ENCODE data around the gene SQOR. TPM values are rescaled to one million over a fixed set of nuclear protein-coding genes. Genes with fewer than 3 reads are reported as not detected.

The SQOR gene
- 10 to 100 TPM; 52.2 to 79.6 (median 62.2) TPM for total RNA-seq
- polyA plus RNA-seq = 10 to 100 TPM; 21.5 to 39.7 (median 29.1) TPM
- long read RNA-seq, donor 1, transcript SQOR-201 (10 exons, 2,003 nt) = major isoform, 12 of 18 reads
- long read RNA-seq, donor 1, partial matches to known transcripts = 5 of 18 reads
- long read RNA-seq, donor 1, other reads (novel, unspliced or antisense) = 0 of 18 reads
- long read RNA-seq, donor 2, transcript SQOR-201 (10 exons, 2,003 nt) = major isoform, 9 of 15 reads
- long read RNA-seq, donor 2, partial matches to known transcripts = 6 of 15 reads
- long read RNA-seq, donor 2, other reads (novel, unspliced or antisense) = 0 of 15 reads

DNA sequence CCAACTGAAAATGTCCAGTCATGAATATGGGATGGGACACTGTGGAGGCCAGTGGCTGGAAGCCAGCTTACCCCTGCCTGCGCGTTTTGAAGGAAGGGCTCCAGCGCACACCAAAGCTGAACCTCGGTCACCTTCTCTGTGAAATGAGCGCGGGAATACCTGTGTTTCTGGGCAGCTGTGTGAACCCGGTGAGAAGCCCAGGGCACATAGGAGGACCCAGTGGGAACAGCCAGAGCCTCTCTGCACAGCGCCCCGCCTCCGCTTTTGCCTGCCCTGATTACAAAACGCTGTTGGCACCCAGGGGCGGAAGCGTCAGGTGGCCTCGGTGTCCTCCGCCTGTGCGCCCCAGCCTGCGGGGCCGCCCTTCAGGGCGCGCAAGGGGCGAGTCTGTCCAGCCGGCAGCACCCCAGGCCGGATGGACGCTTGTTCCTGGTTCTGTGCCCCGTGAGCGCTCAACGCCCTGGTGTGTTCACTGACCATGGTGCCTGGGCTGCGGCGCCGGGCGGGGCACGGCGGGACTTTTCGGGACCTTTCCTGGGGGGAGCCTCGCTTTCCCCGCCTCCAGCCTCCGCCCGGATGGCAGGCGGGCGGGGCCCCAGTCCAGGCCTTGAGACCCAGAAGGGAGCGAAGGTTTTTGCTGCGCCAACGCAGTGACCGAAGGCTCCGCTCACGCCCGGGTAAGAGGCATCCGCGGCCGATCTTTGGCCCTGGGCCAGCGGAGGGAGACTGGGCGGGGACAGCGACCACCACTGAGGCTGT lies at the start of gene SQOR:
Gene SQOR, plus strand, starts transcription at position 598 of the 759 bp plus-strand sequence. CDS start 23,895 bp downstream, outside the sequence.
- H3K27me3 ChIP-seq (replicated peaks in 1 of 7) = no peaks in the 10 kb centered on the region
- peaks cover 23 to 72% (median 45%) of the 10 kb centered on the region in 6 donors for H3K4me1 ChIP-seq
- H3K27ac ChIP-seq = peak within 1 kb of the TSS; percentile 92 to 99 (median 98)
- peak; percentile 90 to 97 (median 96) for TF ChIP-seq POLR2AphosphoS5 (IDR thresholded peaks at IDR 0.05)
- TF ChIP-seq, protein P1, sequence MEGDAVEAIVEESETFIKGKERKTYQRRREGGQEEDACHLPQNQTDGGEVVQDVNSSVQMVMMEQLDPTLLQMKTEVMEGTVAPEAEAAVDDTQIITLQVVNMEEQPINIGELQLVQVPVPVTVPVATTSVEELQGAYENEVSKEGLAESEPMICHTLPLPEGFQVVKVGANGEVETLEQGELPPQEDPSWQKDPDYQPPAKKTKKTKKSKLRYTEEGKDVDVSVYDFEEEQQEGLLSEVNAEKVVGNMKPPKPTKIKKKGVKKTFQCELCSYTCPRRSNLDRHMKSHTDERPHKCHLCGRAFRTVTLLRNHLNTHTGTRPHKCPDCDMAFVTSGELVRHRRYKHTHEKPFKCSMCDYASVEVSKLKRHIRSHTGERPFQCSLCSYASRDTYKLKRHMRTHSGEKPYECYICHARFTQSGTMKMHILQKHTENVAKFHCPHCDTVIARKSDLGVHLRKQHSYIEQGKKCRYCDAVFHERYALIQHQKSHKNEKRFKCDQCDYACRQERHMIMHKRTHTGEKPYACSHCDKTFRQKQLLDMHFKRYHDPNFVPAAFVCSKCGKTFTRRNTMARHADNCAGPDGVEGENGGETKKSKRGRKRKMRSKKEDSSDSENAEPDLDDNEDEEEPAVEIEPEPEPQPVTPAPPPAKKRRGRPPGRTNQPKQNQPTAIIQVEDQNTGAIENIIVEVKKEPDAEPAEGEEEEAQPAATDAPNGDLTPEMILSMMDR (IDR thresholded peaks at IDR 0.05 in 8 of 11, conservative IDR thresholded peaks at IDR 0.05 in 3 of 11) = peak in 1 of 11 experiments; percentile 11
- TF ChIP-seq POLR2A (IDR thresholded peaks at IDR 0.05) = peak in 2 of 3 donors; percentile 23 to 65
- 0 to 17% (median 2%) methylated on average over 12 to 53 of the region's 53 CpGs for WGBS, 5 donors
- no peaks in the 10 kb centered on the region for H3K9me3 ChIP-seq
- peak; percentile 96 for DNase-seq
- peaks cover 0 to under 1% (median 0%) of the 10 kb centered on the region in 6 donors for H3K36me3 ChIP-seq
- intact Hi-C loops (cut with DNase I; ENCODE audit: low total_unique reads) = no loop called here
- peak within 1 kb of the TSS; percentile 59 to 96 (median 81) for H3K4me3 ChIP-seq

DNA sequence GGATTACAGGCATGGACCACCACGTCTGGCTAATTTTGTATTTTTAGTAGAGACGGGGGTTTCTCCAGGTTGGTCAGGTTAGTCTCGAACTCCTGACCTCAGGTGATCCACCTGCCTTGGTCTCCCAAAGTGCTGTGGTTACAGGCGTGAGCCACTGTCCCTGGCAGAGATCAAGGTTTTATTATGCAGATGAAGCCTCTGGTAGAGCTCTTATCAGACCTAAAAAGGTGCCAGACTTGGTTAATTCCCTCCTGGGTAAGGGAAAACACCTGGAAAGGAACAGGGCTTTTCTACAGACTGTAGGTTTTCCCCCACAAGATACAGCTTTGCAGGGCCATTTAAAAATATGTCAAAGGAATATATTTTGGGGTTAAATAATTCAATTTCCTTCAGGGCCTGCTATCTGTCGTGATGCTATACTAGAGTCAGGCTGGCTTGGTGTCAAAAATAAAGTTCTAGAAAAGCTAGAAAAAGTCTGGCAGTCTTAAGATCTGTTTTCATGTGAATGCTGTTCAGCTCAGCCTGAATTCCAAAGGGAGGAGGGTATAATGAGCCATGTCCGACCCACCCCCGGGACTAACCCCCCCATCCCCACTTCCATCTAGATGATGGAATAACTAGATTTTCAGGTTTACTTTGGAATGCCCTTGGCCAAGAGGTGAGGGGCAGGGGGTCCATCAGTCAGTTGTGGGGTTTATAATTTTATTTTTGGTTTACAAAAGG lies 49.6 kb upstream of the SQOR start:
- H3K36me3 ChIP-seq = no peaks in the 10 kb centered on the region
- no peak for TF ChIP-seq POLR2AphosphoS5 (IDR thresholded peaks at IDR 0.05)
- peaks cover 28 to 58% (median 42%) of the 10 kb centered on the region in 6 donors for H3K4me1 ChIP-seq
- intact Hi-C loops (cut with DNase I; ENCODE audit: low total_unique reads) = loop anchor here (10.0 kb wide), 1 partner anchor 60 kb away; the partner anchor contains the start of gene SLC30A4
- WGBS, 5 donors = 76 to 89% (median 84%) methylated on average over 7 of the region's 7 CpGs
- no peaks in the 10 kb centered on the region for H3K27me3 ChIP-seq (replicated peaks in 1 of 7)
- peak overlapping the region in 3 of 8 donors; percentile 1 to 100 (median 99) for H3K27ac ChIP-seq
- H3K9me3 ChIP-seq = no peaks in the 10 kb centered on the region
- DNase-seq = no peak
- no peak overlapping the region for H3K4me3 ChIP-seq

DNA sequence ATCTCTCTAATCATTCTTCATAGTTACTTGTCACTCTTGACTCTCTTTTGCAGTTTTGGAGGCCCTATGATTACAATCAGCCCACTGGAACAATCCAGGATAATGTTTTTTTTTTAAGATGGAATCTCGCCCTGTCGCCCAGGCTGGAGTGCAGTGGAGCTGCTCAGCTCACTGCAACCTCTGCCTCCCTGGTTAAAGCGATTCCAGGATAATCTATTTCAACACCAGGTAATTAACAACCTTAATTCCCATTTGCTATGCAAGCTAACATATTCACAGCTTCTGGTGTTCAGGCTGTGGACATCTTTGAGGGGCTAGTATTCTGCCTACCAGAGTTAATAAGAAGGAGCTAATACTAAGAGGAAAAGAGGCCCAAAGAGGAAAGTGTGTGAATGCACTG lies 48.7 kb upstream of the SQOR start:
- Histone ChIP-seq H3K4me3 (peak overlapping the region in 7 of 8 donors; percentile 61 to 91 (median 69)), H3K27ac (peak overlapping the region; percentile 96 to 100 (median 99)), H3K36me3 (no peaks in the 10 kb centered on the region), H3K4me1 (peaks cover 33 to 67% (median 50%) of the 10 kb centered on the region in 6 donors), H3K27me3 (replicated peaks in 1 of 7) (no peaks in the 10 kb centered on the region), H3K9me3 (no peaks in the 10 kb centered on the region)
- 81 to 95% (median 90%) methylated on average over 3 of the region's 3 CpGs for WGBS, 5 donors
- intact Hi-C loops (cut with DNase I; ENCODE audit: low total_unique reads) = loop anchor here (10.0 kb wide), 1 partner anchor 61 kb away; the partner anchor contains the start of gene SLC30A4
- DNase-seq = no peak
- TF ChIP-seq POLR2A (IDR thresholded peaks at IDR 0.05) (no peak), POLR2AphosphoS5 (IDR thresholded peaks at IDR 0.05) (no peak)
- TF ChIP-seq, protein P1 (IDR thresholded peaks at IDR 0.05 in 8 of 11, conservative IDR thresholded peaks at IDR 0.05 in 3 of 11) = no peak

DNA sequence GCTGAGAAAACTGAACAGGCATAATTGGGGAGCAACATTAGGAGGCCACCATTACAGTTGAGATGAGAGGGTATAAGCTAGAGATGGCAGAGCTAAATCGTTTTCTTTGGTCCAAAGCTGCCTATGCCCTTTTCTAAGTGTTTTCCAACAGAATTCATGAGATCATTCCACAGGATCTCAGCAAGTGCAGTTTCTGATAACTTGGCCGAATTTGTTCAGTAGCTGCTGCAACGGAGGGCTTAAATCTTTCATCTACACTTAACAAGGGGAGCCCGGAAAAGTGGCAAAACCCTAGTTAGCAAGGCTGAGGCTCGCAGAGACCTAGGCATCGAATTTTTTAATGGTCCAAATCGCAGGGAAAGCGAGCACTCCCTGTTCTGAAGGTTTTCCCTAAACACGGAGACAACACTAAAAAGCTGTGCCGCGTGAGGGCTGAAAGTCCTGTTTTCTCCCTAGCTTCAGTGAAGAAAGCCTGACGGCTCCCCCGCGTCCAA lies 48.2 kb upstream of the SQOR start:
- no peak for DNase-seq
- H3K27ac ChIP-seq = peak overlapping the region; percentile 96 to 100 (median 99)
- intact Hi-C loops (cut with DNase I; ENCODE audit: low total_unique reads) = loop anchor here (10.0 kb wide), 1 partner anchor 62 kb away; the partner anchor contains the start of gene SLC30A4
- WGBS, 5 donors = 0 to 2% (median 1%) methylated on average over 11 to 14 of the region's 14 CpGs
- H3K4me1 ChIP-seq = peaks cover 33 to 72% (median 54%) of the 10 kb centered on the region in 6 donors
- TF ChIP-seq, protein P1 (IDR thresholded peaks at IDR 0.05 in 8 of 11, conservative IDR thresholded peaks at IDR 0.05 in 3 of 11) = no peak
- no peak for TF ChIP-seq POLR2AphosphoS5 (IDR thresholded peaks at IDR 0.05)
- no peak for TF ChIP-seq POLR2A (IDR thresholded peaks at IDR 0.05)
- H3K27me3 ChIP-seq (replicated peaks in 1 of 7) = no peaks in the 10 kb centered on the region
- no peaks in the 10 kb centered on the region for H3K9me3 ChIP-seq
- H3K36me3 ChIP-seq = no peaks in the 10 kb centered on the region
- H3K4me3 ChIP-seq = peak overlapping the region; percentile 58 to 91 (median 68)

All from spleen (tissue), 13 donors.